Lung microvascular endothelial cell (primary cell): ENCODE measurements around the gene ZNF485. TPM values are rescaled to one million over a fixed set of nuclear protein-coding genes. Genes with fewer than 3 reads are reported as not detected.

ENCODE experiments used
- DNase-seq, 2 donors: peaks; one replicate each; pipeline versions ENCODE4 v3.0.0 to v3.0.0-alpha.2; 2010; ENCODE audit warnings: low read depth in 2 of 2
- total RNA-seq: library from RNA; depleted of rRNA; stranded (reverse); fragments of >200 nt; gene quantifications from 2 replicates; pipeline ENCODE4 v1.2.1, GENCODE V29; 2014

ZNF485 gene
- total RNA-seq, 1 donor from 2014 or later: 0.60 TPM

GRCh38 chr10:43667317-43667731 lies 61.1 kb downstream of the ZNF485 start:
- peak; percentile 23 to 45 for DNase-seq

Other genes starting within 250 kb of the ZNF485 start
- not detected in 2 replicates for gene FXYD4, start 234.8 kb upstream of the ZNF485 start, total RNA-seq
- 132 and 160 TPM in 2 replicates for gene HNRNPF, start 197.3 kb upstream of the ZNF485 start, total RNA-seq
- gene ZNF487, start 169.3 kb upstream of the ZNF485 start, total RNA-seq: 1.2 and 1.5 TPM in 2 replicates
- gene ZNF239, start 31.8 kb upstream of the ZNF485 start, total RNA-seq: 0.22 and 0.40 TPM in 2 replicates
- gene ZNF32, start 42.4 kb downstream of the ZNF485 start, total RNA-seq: 19.2 and 32.5 TPM in 2 replicates